ENCODE results near the gene TRAK1.

- TF ChIP-seq, protein P1, sequence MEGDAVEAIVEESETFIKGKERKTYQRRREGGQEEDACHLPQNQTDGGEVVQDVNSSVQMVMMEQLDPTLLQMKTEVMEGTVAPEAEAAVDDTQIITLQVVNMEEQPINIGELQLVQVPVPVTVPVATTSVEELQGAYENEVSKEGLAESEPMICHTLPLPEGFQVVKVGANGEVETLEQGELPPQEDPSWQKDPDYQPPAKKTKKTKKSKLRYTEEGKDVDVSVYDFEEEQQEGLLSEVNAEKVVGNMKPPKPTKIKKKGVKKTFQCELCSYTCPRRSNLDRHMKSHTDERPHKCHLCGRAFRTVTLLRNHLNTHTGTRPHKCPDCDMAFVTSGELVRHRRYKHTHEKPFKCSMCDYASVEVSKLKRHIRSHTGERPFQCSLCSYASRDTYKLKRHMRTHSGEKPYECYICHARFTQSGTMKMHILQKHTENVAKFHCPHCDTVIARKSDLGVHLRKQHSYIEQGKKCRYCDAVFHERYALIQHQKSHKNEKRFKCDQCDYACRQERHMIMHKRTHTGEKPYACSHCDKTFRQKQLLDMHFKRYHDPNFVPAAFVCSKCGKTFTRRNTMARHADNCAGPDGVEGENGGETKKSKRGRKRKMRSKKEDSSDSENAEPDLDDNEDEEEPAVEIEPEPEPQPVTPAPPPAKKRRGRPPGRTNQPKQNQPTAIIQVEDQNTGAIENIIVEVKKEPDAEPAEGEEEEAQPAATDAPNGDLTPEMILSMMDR (conservative IDR thresholded peaks at IDR 0.05; ENCODE audit: low read length) = no peak
- no peak for TF ChIP-seq EZH2phosphoT487 (IDR thresholded peaks at IDR 0.05; ENCODE audit: borderline replicate concordance)
These were observed 3.7 kb downstream of the TRAK1 start for GRCh38 chr3:42094691-42095391.
